Raji (cell line): Measurements from ENCODE around the gene CPT2.

Experiments used
- POLR2A ChIP-seq: IDR thresholded peaks from 2 replicates; pipeline ENCODE4 v1.6.1; 2011; ENCODE audit warnings: low read depth, low read length, control low read depth; ENCODE audit not compliant: insufficient read depth

CPT2 gene

DNA sequence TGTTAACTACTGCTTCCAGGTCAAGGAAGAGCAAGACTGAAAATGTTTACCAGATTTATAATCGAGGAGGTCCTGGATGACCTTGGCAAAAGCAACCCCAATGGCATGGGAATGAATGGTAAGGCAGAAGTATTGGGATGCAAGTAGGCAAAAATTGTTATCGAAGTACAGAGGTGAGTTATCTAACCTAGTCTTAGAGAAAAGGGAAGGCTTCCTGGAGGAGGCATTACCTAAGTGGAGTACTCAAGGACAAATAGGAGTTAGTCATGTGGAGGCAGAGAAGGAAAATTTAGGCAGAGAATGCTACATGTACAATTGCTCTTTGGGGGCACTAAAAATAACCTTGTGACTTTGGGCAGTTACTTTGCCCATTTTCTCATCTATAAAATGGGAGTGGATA is 45.2 kb downstream of the CPT2 start:
- no peak for TF ChIP-seq POLR2A

DNA sequence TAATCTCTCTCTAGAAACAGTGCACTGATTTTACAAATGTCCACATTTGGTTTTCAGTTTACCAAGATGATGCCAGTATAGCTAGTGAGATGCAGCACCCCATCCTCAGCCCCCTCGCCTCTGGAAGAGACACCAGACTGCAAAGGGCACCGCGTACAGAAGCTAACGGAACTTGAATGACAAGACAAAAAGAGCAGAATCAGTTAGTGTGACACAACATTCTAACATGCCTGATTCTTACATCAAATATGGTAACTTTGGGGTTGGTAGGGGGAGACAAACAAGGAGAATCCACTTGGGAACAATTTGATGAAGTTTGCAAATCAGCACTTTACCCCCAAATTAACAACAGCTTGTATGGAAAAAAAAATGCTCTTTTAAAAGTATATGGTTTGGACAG is 45.8 kb downstream of the CPT2 start:
- no peak for TF ChIP-seq POLR2A

DNA sequence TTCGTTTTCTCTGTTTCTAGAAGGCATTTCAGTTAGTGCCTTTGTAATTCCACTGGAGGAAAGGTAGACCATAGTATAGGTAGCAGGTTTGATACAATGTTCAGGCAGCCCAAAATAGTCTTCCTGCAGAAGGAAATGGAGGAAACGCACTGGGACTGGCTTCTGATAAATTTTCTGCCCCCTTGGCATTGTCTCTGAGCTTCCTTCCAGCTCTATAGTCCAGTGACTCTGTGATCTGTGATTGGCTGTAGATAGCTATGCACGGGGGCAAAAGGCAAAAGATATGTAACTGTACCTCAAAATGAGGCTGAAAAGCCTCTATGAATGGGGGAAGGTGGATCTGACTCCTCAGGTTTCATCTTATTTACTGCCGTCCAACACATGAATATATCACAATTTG is 47.5 kb downstream of the CPT2 start:
- TF ChIP-seq POLR2A, result no peak

DNA sequence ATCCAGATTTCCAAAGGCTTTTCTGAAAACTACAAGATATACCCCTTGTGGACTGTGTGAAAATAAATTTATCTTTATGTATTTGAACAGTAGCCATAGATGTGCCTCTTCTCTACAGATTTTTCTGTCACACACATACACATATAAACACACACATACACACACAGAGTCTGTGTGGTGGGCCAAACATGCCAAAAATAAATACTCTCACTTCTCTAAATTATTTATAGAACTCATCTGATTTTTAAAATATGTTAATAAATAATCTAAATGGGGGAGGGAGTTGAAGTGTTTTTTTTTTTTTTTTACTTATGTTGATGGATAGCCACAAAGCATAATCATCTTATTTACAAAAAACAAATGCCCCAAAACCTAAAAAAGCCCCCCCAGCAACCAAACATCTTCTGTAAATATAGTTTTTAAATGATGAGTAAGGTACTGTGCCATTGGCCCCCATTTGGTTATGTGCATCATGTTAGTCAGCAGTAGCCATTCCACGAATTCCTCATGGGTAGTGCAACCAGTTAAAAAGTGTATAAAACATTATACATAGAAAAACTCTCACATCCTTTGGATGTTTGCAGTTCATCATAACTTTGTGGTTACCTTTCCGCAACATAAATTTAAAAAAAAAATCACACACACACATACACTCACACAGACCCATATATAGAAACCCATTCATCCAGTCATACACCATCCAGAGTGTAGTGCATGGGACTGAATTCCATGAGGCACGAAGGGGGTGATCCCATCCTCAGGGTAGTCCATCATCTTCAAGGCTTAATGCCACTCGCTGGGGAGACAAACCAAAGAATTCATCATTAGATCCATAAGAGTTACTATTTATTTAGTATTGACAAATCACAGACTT is 49.9 kb downstream of the CPT2 start:
- no peak for TF ChIP-seq POLR2A

DNA sequence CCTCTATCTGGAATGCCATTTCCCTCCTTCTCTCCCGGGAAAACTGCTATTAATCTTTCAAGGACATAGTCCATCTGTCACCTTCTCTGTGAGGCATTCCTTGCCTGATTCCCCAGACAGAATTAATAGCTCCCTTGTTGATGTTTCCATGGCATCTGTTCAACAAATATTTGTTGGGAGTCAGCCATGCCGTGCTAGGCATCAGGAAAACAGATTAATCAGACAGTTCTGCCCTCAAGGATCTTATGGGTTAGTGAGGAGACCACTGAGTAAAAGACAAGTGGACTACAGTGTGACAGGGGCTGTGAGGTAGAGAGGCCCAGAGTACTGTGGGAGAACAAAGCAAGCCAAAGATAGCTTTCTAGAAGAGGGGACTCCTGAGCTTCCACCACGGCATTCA is 53.1 kb downstream of the CPT2 start:
- no peak for TF ChIP-seq POLR2A

DNA sequence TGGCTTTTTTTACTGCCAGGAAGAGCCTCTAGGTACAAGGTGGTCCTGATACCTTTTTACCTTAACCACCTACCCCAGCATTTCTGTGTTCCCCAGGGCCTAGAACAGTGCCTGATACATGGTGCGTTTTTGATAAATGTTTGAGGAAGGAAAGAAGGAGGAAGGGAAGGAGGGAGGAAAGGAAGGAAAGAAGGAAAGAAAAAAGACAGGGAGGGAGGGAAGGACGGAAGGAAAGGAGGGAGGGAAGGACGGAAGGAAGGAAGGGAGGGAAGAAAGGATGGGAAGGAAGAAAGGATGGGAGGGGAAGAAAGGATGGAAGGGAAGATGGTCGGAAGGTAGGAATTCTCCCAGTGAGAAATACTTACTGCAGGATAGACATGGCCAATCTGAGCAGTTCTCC is 53.7 kb downstream of the CPT2 start:
- TF ChIP-seq POLR2A, result no peak

DNA sequence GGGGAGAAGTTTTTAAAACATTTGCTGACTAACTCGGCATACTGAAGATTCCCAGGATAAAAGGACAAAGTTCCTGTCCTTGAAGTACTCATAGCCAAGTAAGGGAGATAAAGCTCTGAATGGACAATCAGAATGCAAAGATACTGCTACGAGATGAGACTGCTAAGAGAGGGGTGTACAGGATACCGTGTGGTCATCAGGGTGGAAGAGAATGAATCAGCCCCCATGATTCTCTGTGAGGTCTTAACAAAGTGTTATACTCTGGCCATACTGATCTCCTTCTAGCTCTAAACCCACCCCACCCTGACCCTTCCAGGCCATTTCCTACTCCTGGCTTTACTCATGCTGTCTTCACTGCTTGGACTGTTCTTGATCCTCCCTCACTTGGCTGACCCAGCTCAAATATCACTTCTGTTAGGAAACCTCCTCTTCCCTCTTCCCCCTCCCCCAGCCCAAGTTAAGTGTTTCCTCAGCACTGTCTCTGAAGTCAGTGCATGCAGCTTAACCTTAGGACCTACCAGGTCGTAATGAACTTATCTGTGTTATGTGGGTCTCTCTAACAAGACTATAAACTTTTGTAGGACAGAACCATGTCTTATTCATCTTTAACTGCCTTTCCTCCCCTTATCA is 57.5 kb downstream of the CPT2 start:
- no peak for TF ChIP-seq POLR2A

DNA sequence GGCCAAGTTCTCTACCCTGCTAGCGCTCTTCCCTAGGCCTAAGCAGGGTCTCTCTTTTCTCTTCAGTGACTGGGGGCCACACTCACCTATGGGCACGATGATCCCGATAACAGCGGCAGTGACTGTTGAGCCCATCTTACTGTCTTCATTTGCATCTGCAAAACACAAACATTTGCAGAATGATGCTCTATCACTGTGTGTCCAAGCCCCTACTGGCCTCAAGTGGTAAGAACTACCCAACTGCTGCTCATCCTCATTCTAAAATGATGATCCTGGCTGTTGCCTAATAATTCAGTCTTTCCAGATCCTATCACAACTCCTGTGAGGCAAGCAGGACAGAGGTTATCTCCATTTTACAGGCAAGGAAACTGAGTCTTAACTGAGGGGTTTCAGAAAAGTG is 58.4 kb downstream of the CPT2 start:
- TF ChIP-seq POLR2A, result no peak

DNA sequence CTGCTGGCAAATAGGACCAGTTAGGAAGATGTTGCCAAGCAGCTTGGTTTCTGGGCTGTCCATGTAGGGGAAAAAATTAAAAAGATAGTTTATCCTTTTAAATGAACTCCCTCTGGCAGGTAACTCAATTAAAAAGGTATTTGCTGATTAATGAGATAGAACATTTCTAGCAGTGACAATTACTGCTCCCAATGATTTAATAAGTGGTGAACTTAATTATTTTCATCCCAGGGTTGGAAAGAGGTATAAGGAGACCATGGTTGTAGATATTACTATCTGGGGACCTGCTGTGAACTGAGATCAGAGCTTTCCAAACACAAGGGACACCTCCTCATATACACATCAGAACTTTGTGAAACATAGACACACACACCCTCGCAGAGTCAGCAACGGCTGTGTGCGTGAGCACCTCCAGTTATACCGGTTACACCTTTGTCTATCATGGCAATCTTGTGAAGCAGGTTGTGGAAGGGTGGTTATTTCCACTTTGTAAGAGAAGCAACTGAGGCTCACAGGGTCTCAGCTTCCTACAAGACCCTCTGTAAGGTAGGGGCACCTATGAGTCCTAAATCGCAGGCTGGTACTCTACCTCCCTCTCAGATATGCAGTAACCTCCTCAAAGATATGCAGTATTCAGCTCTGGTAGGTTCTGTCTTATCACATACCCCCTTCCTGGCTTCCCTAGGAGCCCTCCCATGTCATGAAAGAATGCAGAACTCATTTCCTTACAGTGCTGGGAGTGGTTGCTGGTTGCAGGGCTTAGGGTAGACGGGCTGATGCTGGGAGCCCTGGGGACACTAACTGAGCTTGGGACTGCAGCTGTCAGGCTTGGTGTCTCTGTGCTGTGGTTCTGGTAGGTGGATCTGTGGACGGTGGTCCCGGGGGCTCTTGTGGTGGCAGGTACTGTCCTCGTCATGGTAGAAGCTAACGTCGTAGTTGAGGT is 60.2 kb downstream of the CPT2 start:
- TF ChIP-seq POLR2A, result no peak

DNA sequence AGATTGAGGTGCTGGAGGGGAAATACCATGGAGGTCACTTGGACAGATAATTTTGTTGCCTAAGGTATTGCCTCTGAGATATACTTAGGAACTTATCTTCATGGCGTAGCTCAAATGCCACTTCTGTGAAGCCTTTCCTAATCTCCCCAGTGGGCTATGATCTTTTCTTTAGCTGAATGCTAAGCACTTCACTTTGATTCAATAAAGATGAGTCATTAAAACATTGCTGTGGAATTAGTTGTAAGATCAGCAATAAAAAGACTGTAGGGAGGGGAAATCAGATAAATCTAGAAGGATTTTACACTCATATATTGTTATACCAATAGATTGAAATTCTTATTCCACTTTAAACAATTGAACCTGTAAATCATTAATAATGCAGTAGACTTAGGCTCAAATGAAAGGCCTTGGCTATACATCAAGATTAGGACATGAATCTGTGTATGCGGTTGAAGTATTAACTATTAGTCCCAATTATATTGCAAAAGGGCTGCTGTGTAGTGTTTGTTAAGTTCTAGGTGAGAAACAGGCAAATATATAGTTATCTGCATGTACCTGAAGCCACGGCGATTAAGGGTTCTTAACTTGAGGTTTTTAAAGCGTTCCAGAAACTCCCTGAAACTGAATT is 60.9 kb downstream of the CPT2 start:
- TF ChIP-seq POLR2A, result no peak

DNA sequence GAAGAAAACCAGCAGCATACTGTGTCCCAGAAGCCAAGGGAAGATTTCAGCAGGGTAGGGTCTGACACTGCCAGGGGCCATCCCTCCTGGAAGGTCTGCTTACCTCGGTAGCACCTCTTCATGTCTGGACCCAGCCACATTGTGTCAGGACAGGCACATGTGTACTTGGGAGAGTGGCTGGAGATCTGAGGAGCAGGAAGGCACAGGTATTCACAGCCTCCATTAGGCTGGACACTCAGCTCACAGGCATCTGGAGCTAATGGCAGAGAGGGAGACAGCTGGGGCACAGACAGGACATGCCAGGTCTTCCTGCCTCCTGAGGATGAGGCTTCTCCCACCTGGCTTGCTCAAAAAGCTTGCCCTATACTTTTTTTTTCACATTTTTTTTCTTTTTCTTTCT is 61.6 kb downstream of the CPT2 start:
- no peak for TF ChIP-seq POLR2A

DNA sequence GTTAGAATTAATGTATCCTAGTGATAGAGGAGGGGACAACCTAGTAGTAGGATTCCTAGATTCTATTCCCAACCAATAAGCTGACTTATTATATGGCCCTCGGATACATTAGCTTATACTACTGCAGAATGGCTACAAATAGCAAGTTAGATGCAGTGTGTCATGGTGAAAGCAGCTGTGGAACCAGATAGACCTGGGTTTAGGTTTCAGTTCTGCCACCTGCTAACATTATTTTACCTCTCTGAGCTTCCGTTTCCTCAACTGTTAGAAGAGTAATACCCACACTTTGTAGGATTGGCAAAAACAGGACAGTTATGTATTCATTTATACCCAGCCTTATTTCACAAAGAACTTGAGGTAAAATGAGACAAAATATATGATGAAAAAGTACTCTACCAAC is 63.3 kb downstream of the CPT2 start:
- TF ChIP-seq POLR2A, result no peak

DNA sequence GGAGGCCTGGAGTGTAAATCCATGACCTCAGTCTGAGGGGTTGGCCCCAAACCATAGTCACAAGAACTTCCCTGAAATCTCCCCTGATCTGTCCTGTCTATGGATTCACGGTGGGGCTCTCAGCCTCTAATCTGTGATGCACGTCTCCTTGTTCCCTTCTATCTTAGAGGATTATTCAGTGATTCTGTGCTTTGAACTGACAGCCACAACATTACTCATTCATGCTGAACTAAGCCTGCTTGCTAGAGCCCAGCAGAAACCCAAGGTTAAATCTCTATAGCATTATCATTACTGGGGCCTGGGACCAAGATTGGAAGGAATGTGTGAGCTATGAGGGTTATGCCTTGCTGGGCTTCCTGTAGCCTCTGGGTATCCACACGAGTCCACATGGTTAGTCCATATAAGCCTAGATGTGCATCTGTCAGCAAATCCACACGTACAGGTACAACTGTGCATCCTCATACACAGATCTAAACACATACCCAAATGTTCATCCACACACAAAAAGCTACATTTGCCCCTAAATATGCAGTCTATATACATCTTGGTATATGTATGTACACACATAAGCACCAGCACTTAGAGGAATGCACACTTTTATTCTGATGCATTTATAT is 64.1 kb downstream of the CPT2 start:
- TF ChIP-seq POLR2A, result no peak

DNA sequence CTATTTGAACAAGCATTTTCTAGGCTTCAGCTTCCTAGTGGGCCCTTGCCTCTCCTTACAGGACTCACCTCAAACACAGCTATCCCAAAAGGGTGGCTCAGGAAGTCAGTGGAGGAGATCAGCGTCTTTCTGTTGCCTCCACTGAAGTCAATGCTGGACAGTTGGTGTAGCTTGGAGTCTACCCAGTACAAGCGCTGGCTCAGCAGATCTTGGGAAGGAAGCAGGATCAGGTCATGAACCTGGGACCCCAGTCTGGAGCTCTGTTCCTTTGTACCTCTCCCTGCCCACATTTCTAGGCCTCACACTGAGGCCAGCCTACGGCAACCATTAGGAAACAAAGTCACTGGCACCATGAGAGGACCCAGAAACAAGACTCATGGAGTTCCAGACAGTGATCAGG is 65.4 kb downstream of the CPT2 start:
- TF ChIP-seq POLR2A, result no peak
